IPS DF 6.9 (cell line): ENCODE data around the gene SMYD3.

Experiments used
- DNase-seq: peaks from one replicate; pipeline ENCODE4 v3.0.0-alpha.2; 2013; ENCODE audit warnings: low read depth, low spot score
- H3K27ac ChIP-seq: one replicate; pipeline ENCODE4 v1.5.1; 2013; ENCODE audit warnings: low read length, control low read depth
- H3K27me3 ChIP-seq: 2 replicates; pipeline ENCODE4 v1.6.1; 2013; ENCODE audit warnings: mild to moderate bottlenecking, low read length; ENCODE audit not compliant: control insufficient read depth, insufficient read depth
- H3K36me3 ChIP-seq: 2 replicates; pipeline ENCODE4 v1.6.1; 2013; ENCODE audit warnings: low read length; ENCODE audit not compliant: control insufficient read depth, insufficient read depth
- H3K4me1 ChIP-seq: 2 replicates; pipeline ENCODE4 v1.6.1; 2013; ENCODE audit warnings: low read length; ENCODE audit not compliant: control insufficient read depth, insufficient read depth
- H3K4me3 ChIP-seq: 2 replicates; pipeline ENCODE4 v1.5.1; 2013; ENCODE audit warnings: mild to moderate bottlenecking, low read length
- H3K9me3 ChIP-seq: 2 replicates; pipeline ENCODE4 v1.6.1; 2013; ENCODE audit warnings: low read length, inconsistent platforms; ENCODE audit not compliant: control insufficient read depth, insufficient read depth
- WGBS: extraction: QIAGEN DNeasy Blood & Tissue Kit; methylation state at CpG from one replicate; pipeline ENCODE4 v1.1.7; 2013; ENCODE audit warnings: mixed read lengths, missing lambda C conversion rate; ENCODE audit not compliant: insufficient read length, insufficient coverage; 5-methylcytosine and 5-hydroxymethylcytosine counted together

Gene SMYD3

DNA sequence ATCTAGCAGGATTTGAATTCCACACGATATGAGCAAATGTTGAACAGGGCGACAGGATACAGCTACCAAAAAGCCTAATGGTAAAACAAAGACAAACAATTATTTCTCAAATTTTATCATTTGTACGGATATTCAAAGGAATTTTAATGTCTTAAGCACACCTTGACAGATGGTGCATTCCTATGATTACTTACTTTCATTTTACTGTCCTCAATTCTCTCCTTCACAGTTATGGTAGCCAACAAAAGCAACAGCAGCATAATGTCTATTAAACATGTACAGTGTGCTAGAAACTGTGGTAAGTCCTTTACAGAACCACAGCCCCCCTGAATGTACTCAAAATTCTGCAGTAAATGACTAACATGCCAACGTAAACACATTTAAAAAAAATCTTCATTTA is 365.8 kb downstream of the SMYD3 start:
- DNase-seq: no peak
- Histone ChIP-seq H3K36me3 (no peaks in the 10 kb centered on the region), H3K27me3 (no peaks in the 10 kb centered on the region), H3K9me3 (no peaks in the 10 kb centered on the region), H3K4me3 (no peak overlapping the region), H3K4me1 (no peaks in the 10 kb centered on the region), H3K27ac (no peak overlapping the region)
- 100% methylated on average over 1 of the region's 4 CpGs for WGBS

DNA sequence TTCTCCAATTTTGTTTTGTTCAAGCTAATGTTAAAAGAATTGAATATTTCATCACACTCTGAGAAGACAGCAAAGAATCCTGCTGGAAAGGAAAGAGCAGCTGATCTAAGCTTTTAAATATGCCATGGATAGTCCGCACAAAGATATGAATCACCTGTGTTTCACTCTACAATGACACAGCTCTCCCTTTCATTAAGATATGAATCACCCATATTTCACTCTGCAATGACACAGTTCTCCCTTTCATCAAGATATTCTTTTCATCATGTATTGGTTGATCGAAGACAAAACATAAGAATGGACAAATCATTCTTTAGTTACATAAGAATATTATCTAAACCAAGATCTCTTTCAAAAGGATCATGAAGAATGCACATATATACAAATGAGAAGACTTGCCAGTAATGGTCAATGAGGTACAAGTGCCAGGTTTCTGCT is 367.3 kb downstream of the SMYD3 start:
- Histone ChIP-seq H3K4me1 (no peaks in the 10 kb centered on the region), H3K36me3 (no peaks in the 10 kb centered on the region), H3K27me3 (no peaks in the 10 kb centered on the region), H3K9me3 (no peaks in the 10 kb centered on the region), H3K27ac (no peak overlapping the region), H3K4me3 (no peak overlapping the region)
- no peak for DNase-seq
- no CpG with 5 or more reads among the region's 2 CpGs for WGBS

DNA sequence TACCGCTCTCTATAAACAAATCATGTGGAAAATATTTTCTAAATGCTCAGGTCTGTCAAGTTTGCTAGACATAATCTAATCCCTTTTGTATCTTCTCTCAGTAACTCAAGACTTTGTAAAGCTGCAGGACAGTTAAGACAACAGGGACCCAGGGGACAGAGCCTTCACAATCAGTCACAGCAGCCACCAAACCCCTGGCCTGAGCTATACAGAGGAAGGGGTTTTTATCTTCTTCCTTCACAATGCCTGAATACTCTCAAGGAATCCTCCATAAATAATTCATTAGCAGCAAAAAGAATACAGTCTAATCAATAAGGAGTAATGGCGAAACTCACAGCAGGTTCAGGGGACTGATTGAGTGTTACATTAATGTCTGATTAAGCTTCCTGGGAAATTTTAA is 368.3 kb downstream of the SMYD3 start:
- Histone ChIP-seq H3K27ac (no peak overlapping the region), H3K27me3 (no peaks in the 10 kb centered on the region), H3K36me3 (no peaks in the 10 kb centered on the region), H3K9me3 (no peaks in the 10 kb centered on the region), H3K4me3 (no peak overlapping the region), H3K4me1 (no peaks in the 10 kb centered on the region)
- DNase-seq: no peak
- no CpG with 5 or more reads among the region's 2 CpGs for WGBS

DNA sequence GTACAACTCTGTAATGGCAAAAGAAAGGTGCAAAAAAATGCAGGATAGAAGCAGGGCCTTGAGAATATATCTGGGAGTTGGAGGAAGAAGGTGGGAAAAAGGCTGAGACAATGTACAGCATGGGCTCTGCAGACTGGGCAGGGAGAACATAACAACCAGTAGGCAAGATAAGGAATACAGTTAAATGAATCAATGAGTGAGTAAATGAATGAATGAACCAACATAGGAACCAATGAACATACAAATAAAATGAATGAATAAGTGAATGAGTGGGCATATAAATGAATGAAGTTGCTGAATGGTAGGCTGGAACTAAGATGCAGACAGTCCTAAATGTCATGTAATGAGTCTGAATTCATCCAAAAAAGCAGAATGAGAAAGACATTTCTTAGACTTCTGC is 370.6 kb downstream of the SMYD3 start:
- no peaks in the 10 kb centered on the region for H3K36me3 ChIP-seq
- no peaks in the 10 kb centered on the region for H3K4me1 ChIP-seq
- no peaks in the 10 kb centered on the region for H3K9me3 ChIP-seq
- H3K4me3 ChIP-seq: no peak overlapping the region
- H3K27ac ChIP-seq: no peak overlapping the region
- no peak for DNase-seq
- no peaks in the 10 kb centered on the region for H3K27me3 ChIP-seq

DNA sequence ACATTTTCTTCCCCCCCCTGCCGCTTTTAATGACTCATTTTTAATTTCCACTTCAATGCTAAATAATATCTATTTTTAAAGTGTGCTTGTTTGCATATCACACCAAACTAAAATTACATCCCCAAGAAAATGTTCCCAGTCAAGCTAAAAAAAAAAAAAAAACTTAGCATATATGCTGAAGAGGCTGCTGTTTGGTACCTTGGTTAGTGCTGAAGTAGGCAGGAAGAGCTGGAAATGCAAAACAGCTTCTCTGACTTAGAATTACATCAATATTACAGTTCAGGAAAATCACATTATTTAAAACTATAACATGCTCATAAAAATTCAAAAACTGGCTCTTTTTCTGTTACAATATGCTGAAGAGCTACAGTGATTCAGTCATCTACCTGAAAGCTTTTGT is 372.3 kb downstream of the SMYD3 start:
- no peak for DNase-seq

DNA sequence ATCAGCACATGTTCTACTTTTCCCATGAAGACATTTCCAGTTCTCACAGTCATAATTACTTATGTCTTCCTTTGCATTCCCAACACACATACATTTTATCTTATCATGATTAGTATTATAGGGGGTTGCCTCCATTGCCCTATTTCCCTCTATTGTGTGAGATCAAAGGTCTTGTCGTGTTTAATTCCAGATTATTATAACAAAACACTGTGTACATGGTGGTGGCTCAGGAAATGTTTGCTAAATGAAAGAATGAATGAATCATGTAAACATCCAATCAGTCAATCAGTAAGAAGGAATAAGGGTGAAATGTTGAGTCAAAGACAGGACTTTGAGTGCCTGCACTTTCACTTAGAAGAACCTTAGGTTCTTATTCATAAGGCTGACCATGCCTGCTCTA is 376.0 kb downstream of the SMYD3 start:
- Histone ChIP-seq H3K36me3 (no peaks in the 10 kb centered on the region), H3K4me3 (no peak overlapping the region), H3K9me3 (no peaks in the 10 kb centered on the region), H3K4me1 (no peaks in the 10 kb centered on the region), H3K27me3 (no peaks in the 10 kb centered on the region), H3K27ac (no peak overlapping the region)
- no CpG with 5 or more reads among the region's 1 CpG for WGBS
- DNase-seq: no peak

More for the DNA sequence above, 372.3 kb downstream of the SMYD3 start:
- Histone ChIP-seq H3K4me1 (no peaks in the 10 kb centered on the region), H3K36me3 (no peaks in the 10 kb centered on the region), H3K9me3 (no peaks in the 10 kb centered on the region), H3K27me3 (no peaks in the 10 kb centered on the region), H3K27ac (no peak overlapping the region), H3K4me3 (no peak overlapping the region)
- WGBS: no CpG with 5 or more reads among the region's 1 CpG

GRCh38 chr1:246128494-246129069 is 378.5 kb downstream of the SMYD3 start:
- no peak for DNase-seq
- Histone ChIP-seq H3K9me3 (no peaks in the 10 kb centered on the region), H3K4me3 (no peak overlapping the region), H3K4me1 (no peaks in the 10 kb centered on the region), H3K36me3 (no peaks in the 10 kb centered on the region), H3K27me3 (no peaks in the 10 kb centered on the region), H3K27ac (no peak overlapping the region)
- no CpG with 5 or more reads among the region's 9 CpGs for WGBS

DNA sequence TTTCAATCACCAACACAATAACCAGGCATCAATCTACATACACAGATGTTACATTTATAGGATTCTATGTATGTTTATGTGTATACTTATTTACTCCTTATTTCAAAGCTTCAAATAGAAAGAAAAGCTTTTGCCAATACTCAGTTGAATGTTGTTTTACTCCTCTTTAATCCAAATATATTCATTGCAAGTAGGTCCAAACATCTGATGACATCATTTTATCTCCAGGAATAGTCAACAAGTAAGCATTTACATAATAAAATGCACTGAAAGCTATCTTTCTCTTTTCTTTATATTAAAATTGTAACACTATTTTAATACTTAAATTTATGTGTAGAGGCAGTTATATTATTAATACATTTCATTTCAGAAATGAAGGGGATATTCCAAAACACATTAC is 380.5 kb downstream of the SMYD3 start:
- Histone ChIP-seq H3K4me1 (no peaks in the 10 kb centered on the region), H3K27ac (no peak overlapping the region), H3K4me3 (no peak overlapping the region), H3K9me3 (no peaks in the 10 kb centered on the region), H3K27me3 (no peaks in the 10 kb centered on the region), H3K36me3 (no peaks in the 10 kb centered on the region)
- no peak for DNase-seq

GRCh38 chr1:246122071-246122470 is 385.0 kb downstream of the SMYD3 start:
- H3K4me1 ChIP-seq: no peaks in the 10 kb centered on the region
- WGBS: no CpG with 5 or more reads among the region's 3 CpGs
- no peak for DNase-seq
- H3K36me3 ChIP-seq: no peaks in the 10 kb centered on the region
- H3K27me3 ChIP-seq: no peaks in the 10 kb centered on the region
- no peaks in the 10 kb centered on the region for H3K9me3 ChIP-seq
- no peak overlapping the region for H3K4me3 ChIP-seq
- no peak overlapping the region for H3K27ac ChIP-seq

- Histone ChIP-seq H3K4me1 (no peaks in the 10 kb centered on the region), H3K27me3 (no peaks in the 10 kb centered on the region), H3K36me3 (no peaks in the 10 kb centered on the region), H3K27ac (no peak overlapping the region), H3K9me3 (no peaks in the 10 kb centered on the region), H3K4me3 (no peak overlapping the region)
- DNase-seq: no peak
- no CpG with 5 or more reads among the region's 4 CpGs for WGBS
Observed at GRCh38 chr1:246121533-246121932, 385.5 kb downstream of the SMYD3 start.

- Histone ChIP-seq H3K4me3 (no peak overlapping the region), H3K4me1 (no peaks in the 10 kb centered on the region), H3K27me3 (no peaks in the 10 kb centered on the region), H3K9me3 (no peaks in the 10 kb centered on the region), H3K36me3 (no peaks in the 10 kb centered on the region), H3K27ac (no peak overlapping the region)
- no CpG with 5 or more reads among the region's 10 CpGs for WGBS
- DNase-seq: peak; percentile 20
Observed at GRCh38 chr1:246117066-246117791, 389.9 kb downstream of the SMYD3 start.
